Fibroblast of skin of right quadriceps (primary cell): Measurements from ENCODE around the gene COL10A1.
A peak's percentile ranks its signal among the peaks of the same experiment; 100 is the strongest.
"Not testable (repeated sequence)": the region's sequence is repeated elsewhere in the genome, so short reads cannot be mapped to it uniquely, and the experiment has no call there.

Source experiments
- DNase-seq: peaks from one replicate; pipeline ENCODE4 v3.0.0-alpha.2; 2013

Gene COL10A1

GRCh38 chr6:116118608-116119007 lies 7.3 kb downstream of the COL10A1 start:
- peak; percentile 64 for DNase-seq

- peak; percentile 15 for DNase-seq
These were observed 10.2 kb downstream of the COL10A1 start for GRCh38 chr6:116115781-116116180.

GRCh38 chr6:116113386-116113785 lies 12.5 kb downstream of the COL10A1 start:
- no peak for DNase-seq

GRCh38 chr6:116111552-116112528 lies 14.1 kb downstream of the COL10A1 start:
- peak; percentile 21 for DNase-seq

- no peak for DNase-seq
These were observed 17.1 kb downstream of the COL10A1 start for GRCh38 chr6:116108836-116109235.

GRCh38 chr6:116106146-116106545 lies 19.8 kb downstream of the COL10A1 start:
- peak; percentile 15 for DNase-seq

GRCh38 chr6:116105247-116105646 lies 20.7 kb downstream of the COL10A1 start:
- DNase-seq: no peak

GRCh38 chr6:116104636-116105035 lies 21.3 kb downstream of the COL10A1 start:
- DNase-seq: no peak

- no peak for DNase-seq
These were observed 23.1 kb downstream of the COL10A1 start for GRCh38 chr6:116102873-116103272.

- DNase-seq: no peak
These were observed 24.1 kb downstream of the COL10A1 start for GRCh38 chr6:116101790-116102189.

- DNase-seq: no peak
These were observed 24.6 kb downstream of the COL10A1 start for GRCh38 chr6:116101302-116101718.

GRCh38 chr6:116100419-116101301 lies 25.3 kb downstream of the COL10A1 start, which contains the start of gene NT5DC1:
TSS of gene NT5DC1 (plus strand) at chr6:116100853. CDS start at chr6:116100931, 78 bp downstream.
- peak; percentile 59 for DNase-seq

- DNase-seq: no peak
These were observed 26.9 kb downstream of the COL10A1 start for GRCh38 chr6:116099036-116099435.

- no peak for DNase-seq
These were observed 28.7 kb downstream of the COL10A1 start for GRCh38 chr6:116096979-116097816.

GRCh38 chr6:116096048-116096759 lies 29.7 kb downstream of the COL10A1 start:
- not testable (repeated sequence) for DNase-seq

- DNase-seq: no peak
These were observed 31.9 kb downstream of the COL10A1 start for GRCh38 chr6:116094041-116094440.

GRCh38 chr6:116090251-116090650 lies 35.7 kb downstream of the COL10A1 start:
- no peak for DNase-seq

- no peak for DNase-seq
These were observed 37.0 kb downstream of the COL10A1 start for GRCh38 chr6:116088946-116089345.

- DNase-seq: peak; percentile 47
These were observed 38.4 kb downstream of the COL10A1 start for GRCh38 chr6:116087437-116088027.

- no peak for DNase-seq
These were observed 41.6 kb downstream of the COL10A1 start for GRCh38 chr6:116084284-116084683.

GRCh38 chr6:116083052-116083451 lies 42.9 kb downstream of the COL10A1 start:
- DNase-seq: no peak
